DND-41 (cell line): ENCODE data around the gene MPP2.

Experiments
- ATAC-seq: fragments of 200-7000 bp; cut with Tn5 transposase; 3 replicates; pipeline ENCODE4 v1.9.1; 2021; ENCODE audit warnings: low read depth; ENCODE audit not compliant: insufficient read depth
- DNase-seq: peaks from one replicate; pipeline ENCODE4 v3.0.0-alpha.2; 2020
- H2AFZ ChIP-seq: 2 replicates; pipeline ENCODE4 v1.6.0; 2012; ENCODE audit warnings: low read depth, low read length
- H3K27ac ChIP-seq: 2 replicates; pipeline ENCODE4 v1.5.1; 2012; ENCODE audit warnings: low read length, inconsistent platforms
- H3K27me3 ChIP-seq: fragments of 200-600 bp; sonication (generic); 2 replicates; pipeline ENCODE4 v1.6.0; 2012; ENCODE audit warnings: low read length, mild to moderate bottlenecking, inconsistent platforms; ENCODE audit not compliant: insufficient read depth, poor library complexity
- H3K36me3 ChIP-seq: 2 replicates; pipeline ENCODE4 v1.5.1; 2012; ENCODE audit warnings: low read length, inconsistent platforms; ENCODE audit not compliant: insufficient read depth
- H3K4me1 ChIP-seq: 2 replicates; pipeline ENCODE4 v1.5.1; 2012; ENCODE audit warnings: mild to moderate bottlenecking, low read length; ENCODE audit not compliant: insufficient read depth
- H3K4me2 ChIP-seq: 2 replicates; pipeline ENCODE4 v1.6.0; 2012; ENCODE audit warnings: mild to moderate bottlenecking, moderate library complexity, low read length, inconsistent platforms; ENCODE audit not compliant: insufficient read depth
- H3K4me3 ChIP-seq, 2 experiments: fragments of 200-600 bp in 1 of 2; shearing (Covaris generic) in 1 of 2; 2 replicates each; pipeline ENCODE4 v1.5.1; 2012 to 2016; ENCODE audit warnings: inconsistent platforms in 2 of 2, low read length in 2 of 2, mild to moderate bottlenecking in 2 of 2, low read depth in 1 of 2, moderate library complexity in 1 of 2
- H3K79me2 ChIP-seq: 2 replicates; pipeline ENCODE4 v1.6.0; 2012; ENCODE audit warnings: low read length, inconsistent platforms; ENCODE audit not compliant: insufficient read depth
- H3K9ac ChIP-seq: 2 replicates; pipeline ENCODE4 v1.6.0; 2012; ENCODE audit warnings: low read depth, mild to moderate bottlenecking, inconsistent platforms, low read length, moderate library complexity
- H3K9me3 ChIP-seq: 2 replicates; pipeline ENCODE4 v1.5.1; 2012; ENCODE audit warnings: low read length, moderate library complexity, mild to moderate bottlenecking, inconsistent platforms; ENCODE audit not compliant: insufficient read depth, severe bottlenecking
- H4K20me1 ChIP-seq: 2 replicates; pipeline ENCODE4 v1.6.0; 2012; ENCODE audit warnings: low read length; ENCODE audit not compliant: insufficient read depth
- EZH2 ChIP-seq: IDR thresholded peaks from 3 replicates; pipeline ENCODE4 v1.6.1; 2012; ENCODE audit warnings: borderline replicate concordance, low read depth, mild to moderate bottlenecking, moderate library complexity, low read length, inconsistent platforms; ENCODE audit not compliant: severe bottlenecking
- TF ChIP-seq, protein P1 (sequence below): IDR thresholded peaks from 2 replicates; pipeline ENCODE4 v1.5.1; 2012; ENCODE audit warnings: borderline replicate concordance, low read length, moderate library complexity, mild to moderate bottlenecking; ENCODE audit not compliant: poor library complexity, severe bottlenecking; ENCODE audit errors: extremely low read depth

The MPP2 gene

GRCh38 chr17:43864161-43864984 is 43.0 kb downstream of the MPP2 start:
- no peaks in the 10 kb centered on the region for H3K9me3 ChIP-seq
- no peak overlapping the region for H3K9ac ChIP-seq
- DNase-seq = no peak
- no peak overlapping the region for H3K27ac ChIP-seq
- H3K27me3 ChIP-seq = peaks cover 22% of the 10 kb centered on the region
- H3K79me2 ChIP-seq = no peaks in the 10 kb centered on the region
- no peak overlapping the region for H2AFZ ChIP-seq
- H3K4me1 ChIP-seq = no peaks in the 10 kb centered on the region
- no peak overlapping the region for H3K4me2 ChIP-seq
- H4K20me1 ChIP-seq = no peaks in the 10 kb centered on the region
- TF ChIP-seq EZH2 = no peak
- TF ChIP-seq, protein P1, sequence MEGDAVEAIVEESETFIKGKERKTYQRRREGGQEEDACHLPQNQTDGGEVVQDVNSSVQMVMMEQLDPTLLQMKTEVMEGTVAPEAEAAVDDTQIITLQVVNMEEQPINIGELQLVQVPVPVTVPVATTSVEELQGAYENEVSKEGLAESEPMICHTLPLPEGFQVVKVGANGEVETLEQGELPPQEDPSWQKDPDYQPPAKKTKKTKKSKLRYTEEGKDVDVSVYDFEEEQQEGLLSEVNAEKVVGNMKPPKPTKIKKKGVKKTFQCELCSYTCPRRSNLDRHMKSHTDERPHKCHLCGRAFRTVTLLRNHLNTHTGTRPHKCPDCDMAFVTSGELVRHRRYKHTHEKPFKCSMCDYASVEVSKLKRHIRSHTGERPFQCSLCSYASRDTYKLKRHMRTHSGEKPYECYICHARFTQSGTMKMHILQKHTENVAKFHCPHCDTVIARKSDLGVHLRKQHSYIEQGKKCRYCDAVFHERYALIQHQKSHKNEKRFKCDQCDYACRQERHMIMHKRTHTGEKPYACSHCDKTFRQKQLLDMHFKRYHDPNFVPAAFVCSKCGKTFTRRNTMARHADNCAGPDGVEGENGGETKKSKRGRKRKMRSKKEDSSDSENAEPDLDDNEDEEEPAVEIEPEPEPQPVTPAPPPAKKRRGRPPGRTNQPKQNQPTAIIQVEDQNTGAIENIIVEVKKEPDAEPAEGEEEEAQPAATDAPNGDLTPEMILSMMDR = no peak
- H3K36me3 ChIP-seq = no peaks in the 10 kb centered on the region
- no peak overlapping the region for H3K4me3 ChIP-seq
- ATAC-seq = no peak

DNA sequence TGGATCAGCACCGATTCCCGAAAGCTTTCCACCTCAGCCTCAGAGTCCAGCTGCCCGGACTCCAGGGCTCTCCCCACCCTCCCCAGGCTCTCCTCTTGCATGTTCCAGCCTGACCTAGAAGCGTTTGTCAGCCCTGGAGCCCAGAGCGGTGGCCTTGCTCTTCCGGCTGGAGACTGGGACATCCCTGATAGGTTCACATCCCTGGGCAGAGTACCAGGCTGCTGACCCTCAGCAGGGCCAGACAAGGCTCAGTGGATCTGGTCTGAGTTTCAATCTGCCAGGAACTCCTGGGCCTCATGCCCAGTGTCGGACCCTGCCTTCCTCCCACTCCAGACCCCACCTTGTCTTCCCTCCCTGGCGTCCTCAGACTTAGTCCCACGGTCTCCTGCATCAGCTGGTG is 45.4 kb downstream of the MPP2 start:
- no peaks in the 10 kb centered on the region for H3K9me3 ChIP-seq
- H3K4me1 ChIP-seq = no peaks in the 10 kb centered on the region
- H2AFZ ChIP-seq = no peak overlapping the region
- no peaks in the 10 kb centered on the region for H3K79me2 ChIP-seq
- peaks cover 23% of the 10 kb centered on the region for H3K27me3 ChIP-seq
- no peaks in the 10 kb centered on the region for H4K20me1 ChIP-seq
- H3K36me3 ChIP-seq = no peaks in the 10 kb centered on the region
- no peak for DNase-seq
- no peak overlapping the region for H3K27ac ChIP-seq
- ATAC-seq = no peak
- H3K4me3 ChIP-seq = no peak overlapping the region
- H3K9ac ChIP-seq = no peak overlapping the region
- TF ChIP-seq, protein P1 = no peak
- no peak for TF ChIP-seq EZH2
- H3K4me2 ChIP-seq = no peak overlapping the region

GRCh38 chr17:43860927-43861622 is 46.3 kb downstream of the MPP2 start:
- DNase-seq (no peak), ATAC-seq (no peak)
- Histone ChIP-seq H3K4me3 (no peak overlapping the region), H3K9ac (no peak overlapping the region), H3K4me2 (no peak overlapping the region), H3K36me3 (no peaks in the 10 kb centered on the region), H3K27me3 (peaks cover 28% of the 10 kb centered on the region), H3K4me1 (no peaks in the 10 kb centered on the region), H2AFZ (no peak overlapping the region), H4K20me1 (no peaks in the 10 kb centered on the region), H3K27ac (no peak overlapping the region), H3K9me3 (no peaks in the 10 kb centered on the region), H3K79me2 (no peaks in the 10 kb centered on the region)
- TF ChIP-seq EZH2 = no peak
- TF ChIP-seq, protein P1 = no peak
